Nephron progenitor cell (in vitro differentiated cells): ENCODE results near the gene SHROOM3.

Source experiments
- DNase-seq: peaks from one replicate; pipeline ENCODE4 v3.0.0; 2021
- H3K27ac Mint-ChIP-seq: 2 replicates; pipeline ENCODE4 v1.8.0; 2021; ENCODE audit warnings: mild to moderate bottlenecking, moderate library complexity, mixed read lengths
- H3K27me3 Mint-ChIP-seq: 2 replicates; pipeline ENCODE4 v1.8.0; 2021; ENCODE audit warnings: mild to moderate bottlenecking, low read depth, mixed read lengths; ENCODE audit not compliant: poor library complexity
- H3K36me3 Mint-ChIP-seq: 2 replicates; pipeline ENCODE4 v1.8.0; 2021; ENCODE audit warnings: low read depth, mixed read lengths
- H3K4me1 Mint-ChIP-seq: 2 replicates; pipeline ENCODE4 v1.8.0; 2021; ENCODE audit warnings: mixed read lengths
- H3K4me3 Mint-ChIP-seq: 2 replicates; pipeline ENCODE4 v1.8.0; 2021; ENCODE audit warnings: mild to moderate bottlenecking, moderate library complexity, mixed read lengths
- H3K9me3 Mint-ChIP-seq: 2 replicates; pipeline ENCODE4 v1.8.0; 2021; ENCODE audit warnings: mild to moderate bottlenecking, moderate library complexity, mixed read lengths
- TF ChIP-seq, protein P1 (sequence below): fragments of 200-600 bp; sonication (generic); IDR thresholded peaks from 2 replicates; pipeline ENCODE4 v1.5.0; 2021; ENCODE audit warnings: antibody characterized with exemption

The SHROOM3 gene

DNA sequence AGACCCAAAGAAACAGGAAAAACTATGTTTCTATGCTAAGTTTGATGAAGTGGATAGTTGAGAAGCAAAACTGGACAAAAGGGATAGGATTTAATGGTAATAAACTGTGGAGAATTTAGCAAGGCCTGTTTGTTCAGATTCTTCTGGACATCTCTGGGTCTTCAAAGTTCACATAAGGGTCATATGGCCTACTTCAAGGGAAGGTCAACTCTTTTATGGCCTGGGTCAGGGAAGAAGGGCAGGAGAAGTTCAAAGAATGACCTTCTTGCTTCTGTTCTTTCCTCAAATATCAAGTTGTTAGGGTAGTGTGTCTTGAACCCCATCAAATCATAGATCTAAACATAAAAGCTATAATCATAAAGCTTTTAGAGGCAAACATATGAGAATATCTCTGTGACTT lies 360.2 kb downstream of the SHROOM3 start:
- Mint-ChIP-seq H3K27ac (peak overlapping the region; percentile 95), H3K9me3 (peaks cover 43% of the 10 kb centered on the region), H3K4me3 (no peak overlapping the region), H3K27me3 (no peaks in the 10 kb centered on the region), H3K4me1 (peaks cover 62% of the 10 kb centered on the region), H3K36me3 (peaks cover 53% of the 10 kb centered on the region)
- TF ChIP-seq, protein P1, sequence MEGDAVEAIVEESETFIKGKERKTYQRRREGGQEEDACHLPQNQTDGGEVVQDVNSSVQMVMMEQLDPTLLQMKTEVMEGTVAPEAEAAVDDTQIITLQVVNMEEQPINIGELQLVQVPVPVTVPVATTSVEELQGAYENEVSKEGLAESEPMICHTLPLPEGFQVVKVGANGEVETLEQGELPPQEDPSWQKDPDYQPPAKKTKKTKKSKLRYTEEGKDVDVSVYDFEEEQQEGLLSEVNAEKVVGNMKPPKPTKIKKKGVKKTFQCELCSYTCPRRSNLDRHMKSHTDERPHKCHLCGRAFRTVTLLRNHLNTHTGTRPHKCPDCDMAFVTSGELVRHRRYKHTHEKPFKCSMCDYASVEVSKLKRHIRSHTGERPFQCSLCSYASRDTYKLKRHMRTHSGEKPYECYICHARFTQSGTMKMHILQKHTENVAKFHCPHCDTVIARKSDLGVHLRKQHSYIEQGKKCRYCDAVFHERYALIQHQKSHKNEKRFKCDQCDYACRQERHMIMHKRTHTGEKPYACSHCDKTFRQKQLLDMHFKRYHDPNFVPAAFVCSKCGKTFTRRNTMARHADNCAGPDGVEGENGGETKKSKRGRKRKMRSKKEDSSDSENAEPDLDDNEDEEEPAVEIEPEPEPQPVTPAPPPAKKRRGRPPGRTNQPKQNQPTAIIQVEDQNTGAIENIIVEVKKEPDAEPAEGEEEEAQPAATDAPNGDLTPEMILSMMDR = no peak
- no peak for DNase-seq

DNA sequence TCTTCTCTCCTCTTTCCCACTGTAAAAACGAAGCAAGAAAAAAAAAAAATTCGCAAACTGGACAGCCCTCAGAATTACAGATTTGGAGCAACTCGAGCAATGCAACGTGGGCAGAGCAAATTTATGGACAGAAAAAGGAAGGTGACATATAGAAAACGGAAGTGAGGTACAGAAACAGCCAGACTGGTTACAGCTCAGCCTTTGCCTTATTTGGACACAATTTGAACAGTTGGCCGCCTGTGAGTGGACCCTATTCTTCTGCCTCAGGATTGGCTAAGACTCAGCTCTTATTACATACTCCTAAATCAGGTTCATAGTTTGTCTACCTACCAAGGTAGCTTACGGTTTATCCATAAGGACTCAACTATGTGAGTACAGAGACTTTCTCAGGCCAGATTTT lies 364.1 kb downstream of the SHROOM3 start:
- DNase-seq = no peak
- TF ChIP-seq, protein P1 = no peak
- Mint-ChIP-seq H3K4me1 (peaks cover 91% of the 10 kb centered on the region), H3K36me3 (peaks cover 31% of the 10 kb centered on the region), H3K9me3 (peaks cover 31% of the 10 kb centered on the region), H3K27me3 (no peaks in the 10 kb centered on the region), H3K27ac (peak overlapping the region; percentile 41), H3K4me3 (no peak overlapping the region)

GRCh38 chr4:76799718-76800117 lies 364.7 kb downstream of the SHROOM3 start:
- Mint-ChIP-seq H3K27ac (no peak overlapping the region), H3K4me1 (peaks cover 93% of the 10 kb centered on the region), H3K36me3 (peaks cover 31% of the 10 kb centered on the region), H3K9me3 (peaks cover 31% of the 10 kb centered on the region), H3K4me3 (no peak overlapping the region), H3K27me3 (no peaks in the 10 kb centered on the region)
- TF ChIP-seq, protein P1 = no peak
- DNase-seq = no peak

DNA sequence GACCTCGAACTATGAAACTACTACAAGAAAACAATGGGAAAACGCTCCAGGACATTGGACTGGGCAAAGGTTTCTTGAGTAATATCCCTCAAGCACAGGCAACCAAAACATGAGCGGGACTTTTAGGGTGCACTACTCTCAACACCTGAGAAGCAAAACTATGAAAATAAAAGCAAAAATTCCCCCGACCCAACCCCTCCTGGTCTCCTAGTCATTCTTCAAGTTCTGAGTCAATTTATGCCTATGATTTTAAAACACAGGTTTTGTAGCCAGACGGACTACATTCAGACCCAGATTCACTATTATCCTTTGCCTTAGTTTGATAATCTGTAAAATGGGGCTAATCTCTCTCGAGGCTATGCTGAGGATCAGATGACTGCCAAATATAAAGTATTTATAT lies 365.9 kb downstream of the SHROOM3 start:
- peaks cover 26% of the 10 kb centered on the region for H3K9me3 Mint-ChIP-seq
- H3K36me3 Mint-ChIP-seq = peaks cover 24% of the 10 kb centered on the region

GRCh38 chr4:76801621-76802235 lies 366.7 kb downstream of the SHROOM3 start:
- Mint-ChIP-seq H3K36me3 (peaks cover 24% of the 10 kb centered on the region), H3K4me1 (peaks cover 79% of the 10 kb centered on the region), H3K4me3 (peak overlapping the region; percentile 66), H3K9me3 (peaks cover 28% of the 10 kb centered on the region), H3K27ac (peak overlapping the region; percentile 99), H3K27me3 (no peaks in the 10 kb centered on the region)
- TF ChIP-seq, protein P1 = no peak
- DNase-seq = peak; percentile 62

More for the DNA sequence above, 365.9 kb downstream of the SHROOM3 start:
- TF ChIP-seq, protein P1 = no peak
- H3K4me3 Mint-ChIP-seq = no peak overlapping the region
- DNase-seq = no peak
- H3K27ac Mint-ChIP-seq = no peak overlapping the region
- no peaks in the 10 kb centered on the region for H3K27me3 Mint-ChIP-seq
- peaks cover 85% of the 10 kb centered on the region for H3K4me1 Mint-ChIP-seq
